Body of pancreas (tissue), 4 donors: ENCODE measurements around the gene CEP112. TPM values are rescaled to one million over a fixed set of nuclear protein-coding genes. Genes with fewer than 3 reads are reported as not detected.

Experiments
- ATAC-seq: fragments of 150-250 bp; one replicate; pipeline ENCODE4 v1.9.1; 2016
- DNase-seq, 4 donors: peaks; one replicate each; pipeline ENCODE4 v3.0.0-alpha.2; 2019
- H3K27ac ChIP-seq, 4 donors: fragments of 200-600 bp; sonication (generic); 1 replicate in 3 of 4; 2 replicates in 1 of 4; pipeline versions ENCODE4 v1.5.1 to v1.6.1; 2016 to 2019; ENCODE audit warnings: mild to moderate bottlenecking in 1 of 4, mixed read lengths in 1 of 4, moderate library complexity in 1 of 4
- H3K27me3 ChIP-seq, 2 donors: fragments of 200-600 bp; sonication (generic); one replicate each; pipeline ENCODE4 v1.6.0; 2016; ENCODE audit warnings: mild to moderate bottlenecking in 1 of 2
- H3K36me3 ChIP-seq, 2 donors: fragments of 200-600 bp; sonication (generic); replicated peaks in 1 of 2; 2 replicates each; pipeline ENCODE4 v1.5.1; 2016; ENCODE audit warnings: low read depth in 2 of 2; ENCODE audit not compliant: insufficient read depth in 1 of 2
- H3K4me1 ChIP-seq: fragments of 200-600 bp; sonication (generic); one replicate; pipeline ENCODE4 v1.6.0; 2016
- H3K4me3 ChIP-seq, 2 donors: fragments of 200-600 bp; sonication (generic); 1 replicate in 1 of 2; 2 replicates in 1 of 2; pipeline ENCODE4 v1.5.1; 2016 to 2019
- H3K9me3 ChIP-seq, 3 donors: fragments of 200-600 bp; sonication (generic); 1 replicate in 2 of 3; 2 replicates in 1 of 3; pipeline ENCODE4 v1.5.1; 2016
- POLR2A ChIP-seq, 3 donors: fragments of 450-650 bp; IDR thresholded peaks; one replicate each; pipeline ENCODE4 v1.6.1; 2016; ENCODE audit warnings: antibody characterized with exemption in 3 of 3, mild to moderate bottlenecking in 2 of 3
- WGBS, 2 donors: methylation state at CpG; one replicate each; pipeline ENCODE4 v1.1.5; 2017; 5-methylcytosine and 5-hydroxymethylcytosine counted together
- intact Hi-C: fragments of 100-400 bp; cut with DNase I; formaldehyde crosslinking; loops from one replicate; pipeline ENCODE4 v1.15.1; 2023
- total RNA-seq, 2 donors: library from RNA; depleted of rRNA; stranded (reverse); fragments of >200 nt; gene quantifications; one replicate each; pipeline ENCODE4 v1.1.0, GENCODE V29; 2016
- TF ChIP-seq, protein P1 (sequence below), 7 experiments: fragments of 450-650 bp in 4 of 7; fragments of 200-600 bp in 3 of 7; sonication (generic) in 3 of 7; IDR thresholded peaks; one replicate each; pipeline ENCODE4 v1.5.1; 2016 to 2019; ENCODE audit warnings: antibody characterized with exemption in 7 of 7

Gene CEP112
- total RNA-seq, 2 donors from 2014 or later, result 5.2 to 10.2 TPM

DNA sequence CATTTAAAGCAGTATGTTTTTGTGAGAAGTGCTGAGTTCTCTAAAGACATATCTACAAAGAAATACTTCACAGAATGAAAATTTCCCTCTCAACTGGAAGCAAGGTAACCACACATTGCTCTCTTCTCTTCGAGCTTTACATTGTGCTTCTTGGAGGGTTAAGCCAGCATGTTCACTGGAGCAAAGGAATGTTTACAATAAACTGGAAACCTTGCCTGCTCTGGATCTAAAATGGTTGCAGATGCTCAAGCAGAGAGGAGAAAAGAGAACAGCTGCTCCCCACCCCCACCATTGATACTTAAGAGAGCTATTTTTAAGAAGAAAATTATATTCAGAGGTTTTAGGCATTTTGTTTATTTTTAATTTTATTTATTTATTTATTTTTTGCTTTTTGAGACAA lies 213.1 kb downstream of the CEP112 start:
- ATAC-seq (no peak), DNase-seq (no peak)
- no peak overlapping the region for H3K27ac ChIP-seq
- 67 to 71% methylated on average over 1 of the region's 1 CpG for WGBS, 2 donors
- intact Hi-C loops, result no loop called here
- H3K27me3 ChIP-seq, result no peaks in the 10 kb centered on the region
- H3K9me3 ChIP-seq, result no peaks in the 10 kb centered on the region
- H3K4me3 ChIP-seq, result no peak overlapping the region
- H3K36me3 ChIP-seq, result no peaks in the 10 kb centered on the region
- TF ChIP-seq POLR2A (IDR thresholded peaks at IDR 0.05), result no peak
- TF ChIP-seq, protein P1, sequence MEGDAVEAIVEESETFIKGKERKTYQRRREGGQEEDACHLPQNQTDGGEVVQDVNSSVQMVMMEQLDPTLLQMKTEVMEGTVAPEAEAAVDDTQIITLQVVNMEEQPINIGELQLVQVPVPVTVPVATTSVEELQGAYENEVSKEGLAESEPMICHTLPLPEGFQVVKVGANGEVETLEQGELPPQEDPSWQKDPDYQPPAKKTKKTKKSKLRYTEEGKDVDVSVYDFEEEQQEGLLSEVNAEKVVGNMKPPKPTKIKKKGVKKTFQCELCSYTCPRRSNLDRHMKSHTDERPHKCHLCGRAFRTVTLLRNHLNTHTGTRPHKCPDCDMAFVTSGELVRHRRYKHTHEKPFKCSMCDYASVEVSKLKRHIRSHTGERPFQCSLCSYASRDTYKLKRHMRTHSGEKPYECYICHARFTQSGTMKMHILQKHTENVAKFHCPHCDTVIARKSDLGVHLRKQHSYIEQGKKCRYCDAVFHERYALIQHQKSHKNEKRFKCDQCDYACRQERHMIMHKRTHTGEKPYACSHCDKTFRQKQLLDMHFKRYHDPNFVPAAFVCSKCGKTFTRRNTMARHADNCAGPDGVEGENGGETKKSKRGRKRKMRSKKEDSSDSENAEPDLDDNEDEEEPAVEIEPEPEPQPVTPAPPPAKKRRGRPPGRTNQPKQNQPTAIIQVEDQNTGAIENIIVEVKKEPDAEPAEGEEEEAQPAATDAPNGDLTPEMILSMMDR (IDR thresholded peaks at IDR 0.05), result no peak
- no peaks in the 10 kb centered on the region for H3K4me1 ChIP-seq

DNA sequence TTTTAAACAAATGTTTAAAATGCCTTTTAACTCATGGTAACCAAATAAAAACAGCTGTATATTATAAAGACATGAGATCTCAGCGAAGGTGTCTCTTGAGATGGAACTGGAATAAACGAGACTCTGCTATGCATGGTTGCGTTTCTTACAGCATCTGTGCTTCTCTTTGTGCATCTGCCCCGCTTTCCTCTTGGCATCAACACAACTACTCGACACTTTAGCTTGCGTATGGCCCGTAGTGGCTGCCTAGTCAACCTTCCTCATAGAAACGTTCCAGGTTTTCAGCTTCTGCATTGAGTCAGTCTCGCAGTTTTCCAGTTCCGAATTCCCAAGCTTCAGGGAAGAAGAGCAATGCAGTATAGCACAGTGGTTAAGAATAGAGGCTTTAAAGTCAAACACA lies 214.9 kb downstream of the CEP112 start:
- no peak for DNase-seq
- intact Hi-C loops, result no loop called here
- no peak for TF ChIP-seq POLR2A (IDR thresholded peaks at IDR 0.05)
- TF ChIP-seq, protein P1 (IDR thresholded peaks at IDR 0.05), result no peak

DNA sequence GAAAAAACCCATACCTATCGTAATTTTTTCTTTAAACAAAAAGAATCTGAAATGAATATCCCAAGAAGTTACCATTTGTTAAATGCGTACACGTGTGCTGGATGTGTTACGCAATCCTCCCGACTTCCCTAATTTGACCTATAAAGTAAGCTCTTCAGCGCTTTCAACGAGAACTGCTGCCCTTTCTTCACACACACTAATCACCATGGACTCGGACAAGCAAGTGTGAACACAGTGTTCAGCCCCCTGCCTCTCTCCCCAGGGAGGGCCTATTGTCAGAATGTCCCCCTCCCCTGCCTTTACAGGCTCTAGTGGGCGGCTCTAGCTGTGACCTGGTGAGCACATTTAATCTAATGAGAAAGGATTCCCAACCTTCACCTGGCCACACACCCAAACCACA lies 216.1 kb downstream of the CEP112 start:
- WGBS, 2 donors, result 86 to 91% methylated on average over 9 of the region's 9 CpGs
- TF ChIP-seq POLR2A (IDR thresholded peaks at IDR 0.05), result no peak
- TF ChIP-seq, protein P1 (IDR thresholded peaks at IDR 0.05), result no peak
- Histone ChIP-seq H3K27me3 (no peaks in the 10 kb centered on the region), H3K4me1 (no peaks in the 10 kb centered on the region), H3K36me3 (no peaks in the 10 kb centered on the region), H3K9me3 (no peaks in the 10 kb centered on the region), H3K27ac (no peak overlapping the region), H3K4me3 (no peak overlapping the region)
- intact Hi-C loops, result no loop called here
- DNase-seq (peak in 1 of 4 donors; percentile 5), ATAC-seq (no peak)

More for the DNA sequence above, 214.9 kb downstream of the CEP112 start:
- no peak for ATAC-seq
- 86 to 87% methylated on average over 10 of the region's 10 CpGs for WGBS, 2 donors
- no peaks in the 10 kb centered on the region for H3K36me3 ChIP-seq
- no peaks in the 10 kb centered on the region for H3K27me3 ChIP-seq
- H3K4me3 ChIP-seq, result no peak overlapping the region
- no peaks in the 10 kb centered on the region for H3K4me1 ChIP-seq
- no peak overlapping the region for H3K27ac ChIP-seq
- no peaks in the 10 kb centered on the region for H3K9me3 ChIP-seq

DNA sequence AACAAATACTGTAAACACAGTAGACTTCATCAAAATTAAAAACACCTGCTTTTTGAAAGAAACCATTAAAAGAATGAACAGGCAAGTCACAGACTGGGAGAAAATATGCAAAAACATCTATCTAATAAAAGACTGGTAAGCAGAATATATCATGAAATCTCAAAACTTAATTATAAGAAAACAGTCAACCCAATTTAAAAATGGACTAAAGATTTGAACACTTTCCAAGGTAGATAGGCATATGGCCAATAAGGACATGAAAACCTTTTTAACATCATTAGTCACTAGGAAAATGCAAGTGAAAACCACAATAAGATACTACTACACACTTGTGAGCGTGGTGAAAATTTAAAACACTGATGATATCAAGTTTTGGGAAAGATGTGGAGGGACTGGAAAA lies 218.7 kb downstream of the CEP112 start:
- peaks cover 0 to 1% of the 10 kb centered on the region in 2 donors for H3K36me3 ChIP-seq
- ATAC-seq, result no peak
- whole genome bisulfite sequencing, 2 donors, result 0 to 34% methylated on average over 1 of the region's 1 CpG
- H3K27me3 ChIP-seq, result no peaks in the 10 kb centered on the region
- TF ChIP-seq, protein P1 (IDR thresholded peaks at IDR 0.05), result no peak
- no peak for TF ChIP-seq POLR2A (IDR thresholded peaks at IDR 0.05)
- no peaks in the 10 kb centered on the region for H3K4me1 ChIP-seq
- no peaks in the 10 kb centered on the region for H3K9me3 ChIP-seq
- no peak overlapping the region for H3K27ac ChIP-seq
- intact Hi-C loops, result no loop called here
- no peak for DNase-seq
- H3K4me3 ChIP-seq, result no peak overlapping the region

DNA sequence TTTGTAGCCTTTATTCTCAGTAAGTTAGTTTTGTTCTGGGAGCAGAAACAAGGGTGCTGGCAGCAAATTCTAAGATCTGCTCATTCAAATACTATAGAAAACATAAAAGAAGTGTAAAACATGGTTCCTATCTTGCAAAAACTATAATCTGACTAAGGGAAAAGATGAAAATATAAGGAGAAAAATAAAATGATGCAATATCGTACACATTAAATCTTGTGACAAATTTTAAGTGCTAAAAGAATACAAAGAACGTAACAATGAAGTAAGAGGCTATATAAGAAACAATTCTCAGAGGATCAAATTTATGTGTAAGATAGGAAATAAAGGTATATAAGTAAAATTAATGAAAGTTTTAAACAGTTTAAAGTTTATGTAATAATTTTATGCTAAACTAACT lies 224.6 kb downstream of the CEP112 start:
- H3K27me3 ChIP-seq, result no peaks in the 10 kb centered on the region
- 91 to 95% methylated on average over 2 of the region's 2 CpGs for WGBS, 2 donors
- H3K9me3 ChIP-seq, result no peaks in the 10 kb centered on the region

More for the DNA sequence above, 224.6 kb downstream of the CEP112 start:
- ATAC-seq (no peak), DNase-seq (no peak)
- TF ChIP-seq POLR2A (IDR thresholded peaks at IDR 0.05), result no peak
- TF ChIP-seq, protein P1 (IDR thresholded peaks at IDR 0.05), result no peak
- Histone ChIP-seq H3K27ac (no peak overlapping the region), H3K4me1 (no peaks in the 10 kb centered on the region), H3K36me3 (peaks cover 0 to 1% of the 10 kb centered on the region in 2 donors), H3K4me3 (no peak overlapping the region)
- intact Hi-C loops, result no loop called here
